Measurements from ENCODE around the gene SPINT1. TPM values are rescaled to one million over a fixed set of nuclear protein-coding genes. Genes with fewer than 3 reads are reported as not detected.

SPINT1 gene
- total RNA-seq, 1 experiment from 2014 or later: 123 TPM

DNA sequence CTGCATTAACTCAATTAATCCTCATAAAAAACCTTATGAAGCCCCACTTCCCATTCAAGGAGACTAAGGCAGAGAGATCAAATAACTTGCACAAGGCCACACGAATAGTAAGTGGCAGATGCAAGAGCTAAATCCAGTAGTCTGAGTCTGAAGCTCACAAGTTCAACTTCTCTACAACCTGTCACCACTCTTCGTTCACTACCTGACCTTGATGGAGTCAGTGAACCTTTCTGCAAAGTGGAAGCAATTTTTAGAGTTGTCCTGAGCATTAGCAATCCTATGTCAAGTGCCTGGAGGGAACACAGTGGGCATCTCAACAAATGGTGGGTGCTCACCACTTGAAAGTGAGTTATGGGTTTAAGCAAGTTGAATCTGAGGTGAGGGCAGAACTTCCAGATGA is 2.1 kb upstream of the SPINT1 start:
- H3K9ac ChIP-seq (ENCODE audit: low read length): no peak overlapping the region
- intact Hi-C loops (cut with micrococcal nuclease): no loop called here
- H3K27me3 ChIP-seq (ENCODE audit: insufficient read depth, low read length): no peaks in the 10 kb centered on the region
- TF ChIP-seq, protein P1, sequence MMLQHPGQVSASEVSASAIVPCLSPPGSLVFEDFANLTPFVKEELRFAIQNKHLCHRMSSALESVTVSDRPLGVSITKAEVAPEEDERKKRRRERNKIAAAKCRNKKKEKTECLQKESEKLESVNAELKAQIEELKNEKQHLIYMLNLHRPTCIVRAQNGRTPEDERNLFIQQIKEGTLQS (IDR thresholded peaks at IDR 0.05): no peak
- TF ChIP-seq, protein P2, sequence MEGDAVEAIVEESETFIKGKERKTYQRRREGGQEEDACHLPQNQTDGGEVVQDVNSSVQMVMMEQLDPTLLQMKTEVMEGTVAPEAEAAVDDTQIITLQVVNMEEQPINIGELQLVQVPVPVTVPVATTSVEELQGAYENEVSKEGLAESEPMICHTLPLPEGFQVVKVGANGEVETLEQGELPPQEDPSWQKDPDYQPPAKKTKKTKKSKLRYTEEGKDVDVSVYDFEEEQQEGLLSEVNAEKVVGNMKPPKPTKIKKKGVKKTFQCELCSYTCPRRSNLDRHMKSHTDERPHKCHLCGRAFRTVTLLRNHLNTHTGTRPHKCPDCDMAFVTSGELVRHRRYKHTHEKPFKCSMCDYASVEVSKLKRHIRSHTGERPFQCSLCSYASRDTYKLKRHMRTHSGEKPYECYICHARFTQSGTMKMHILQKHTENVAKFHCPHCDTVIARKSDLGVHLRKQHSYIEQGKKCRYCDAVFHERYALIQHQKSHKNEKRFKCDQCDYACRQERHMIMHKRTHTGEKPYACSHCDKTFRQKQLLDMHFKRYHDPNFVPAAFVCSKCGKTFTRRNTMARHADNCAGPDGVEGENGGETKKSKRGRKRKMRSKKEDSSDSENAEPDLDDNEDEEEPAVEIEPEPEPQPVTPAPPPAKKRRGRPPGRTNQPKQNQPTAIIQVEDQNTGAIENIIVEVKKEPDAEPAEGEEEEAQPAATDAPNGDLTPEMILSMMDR (IDR thresholded peaks at IDR 0.05 in 2 of 3, conservative IDR thresholded peaks at IDR 0.05 in 1 of 3; ENCODE audit: borderline replicate concordance in 1 of 3, insufficient read depth in 1 of 3, low read depth in 2 of 3, low read length in 2 of 3): no peak
- TF ChIP-seq EZH2 (IDR thresholded peaks at IDR 0.05) (no peak), YY1 (IDR thresholded peaks at IDR 0.05; ENCODE audit: extremely low read depth, insufficient replicate concordance, low read depth, low read length) (no peak), SRF (IDR thresholded peaks at IDR 0.05; ENCODE audit: low read depth) (no peak), POLR2AphosphoS5 (IDR thresholded peaks at IDR 0.05; ENCODE audit: low read depth, low read length) (no peak), SIN3A (IDR thresholded peaks at IDR 0.05; ENCODE audit: low read depth) (no peak), CEBPB (IDR thresholded peaks at IDR 0.05; ENCODE audit: low read depth) (no peak), ELF1 (IDR thresholded peaks at IDR 0.05; ENCODE audit: borderline replicate concordance, low read depth) (no peak), ZNF274 (IDR thresholded peaks at IDR 0.05; ENCODE audit: low read depth, low read length) (no peak), SP1 (IDR thresholded peaks at IDR 0.05; ENCODE audit: low read depth) (no peak)
- DNase-seq (ENCODE audit: low read depth, low spot score) (no peak), ATAC-seq (no peak)
- 0 out of 4 replicates have a peak, but pooled peaks cover 0 to 4% of the 10 kb centered on the region in 2 experiments for H3K36me3 ChIP-seq (ENCODE audit: control insufficient read depth in 1 of 2, insufficient read depth in 2 of 2, low read length in 2 of 2)
- no peak overlapping the region for H3K27ac ChIP-seq (ENCODE audit: low read depth, low read length)
- H2AFZ ChIP-seq (ENCODE audit: low read depth, low read length, poor library complexity, severe bottlenecking): no peak overlapping the region
- H3K4me2 ChIP-seq (ENCODE audit: low read length): no peak overlapping the region
- ChIA-PET RAD21 (ENCODE audit: low non-redundant PET in 1 of 2, low total read pairs in 2 of 2, uncharacterized antibody in 2 of 2, unreplicated experiment in 2 of 2) (no interaction called here), POLR2A (no interaction called here), CTCF (no interaction called here)
- H3K4me3 ChIP-seq (replicated peaks in 1 of 2; ENCODE audit: low read depth in 1 of 2, low read length in 2 of 2): no peak overlapping the region
- H3K79me2 ChIP-seq (ENCODE audit: insufficient read depth, low read length): peaks cover 30% of the 10 kb centered on the region
- H3K4me1 ChIP-seq (ENCODE audit: control insufficient read depth in 1 of 2, insufficient read depth in 2 of 2, low read length in 2 of 2): peaks cover 24 to 36% of the 10 kb centered on the region in 2 experiments
- no peaks in the 10 kb centered on the region for H3K9me2 ChIP-seq (ENCODE audit: insufficient read depth)
- no peaks in the 10 kb centered on the region; the same call in 1 of the 2 replicates for H4K20me1 ChIP-seq (ENCODE audit: insufficient read depth)
- no peaks in the 10 kb centered on the region for H3K9me3 ChIP-seq (ENCODE audit: control insufficient read depth in 1 of 2, insufficient read depth in 1 of 2, low read depth in 1 of 2, low read length in 2 of 2)
- BruUV-seq (replicated peaks): no TSS peak
